HG03378 (cell line): ENCODE results near the gene MTF1.
"Not testable (repeated sequence)": the region's sequence is repeated elsewhere in the genome, so short reads cannot be mapped to it uniquely, and the experiment has no call there.

Experiments
- ATAC-seq: cut with Tn5 transposase; IDR thresholded peaks from one replicate; pipeline ENCODE4 v1.9.1; 2021; ENCODE audit warnings: mild to moderate bottlenecking, moderate library complexity; ENCODE audit not compliant: unreplicated experiment

MTF1 gene

GRCh38 chr1:37794372-37795339 lies 64.7 kb downstream of the MTF1 start:
- no peak for ATAC-seq

DNA sequence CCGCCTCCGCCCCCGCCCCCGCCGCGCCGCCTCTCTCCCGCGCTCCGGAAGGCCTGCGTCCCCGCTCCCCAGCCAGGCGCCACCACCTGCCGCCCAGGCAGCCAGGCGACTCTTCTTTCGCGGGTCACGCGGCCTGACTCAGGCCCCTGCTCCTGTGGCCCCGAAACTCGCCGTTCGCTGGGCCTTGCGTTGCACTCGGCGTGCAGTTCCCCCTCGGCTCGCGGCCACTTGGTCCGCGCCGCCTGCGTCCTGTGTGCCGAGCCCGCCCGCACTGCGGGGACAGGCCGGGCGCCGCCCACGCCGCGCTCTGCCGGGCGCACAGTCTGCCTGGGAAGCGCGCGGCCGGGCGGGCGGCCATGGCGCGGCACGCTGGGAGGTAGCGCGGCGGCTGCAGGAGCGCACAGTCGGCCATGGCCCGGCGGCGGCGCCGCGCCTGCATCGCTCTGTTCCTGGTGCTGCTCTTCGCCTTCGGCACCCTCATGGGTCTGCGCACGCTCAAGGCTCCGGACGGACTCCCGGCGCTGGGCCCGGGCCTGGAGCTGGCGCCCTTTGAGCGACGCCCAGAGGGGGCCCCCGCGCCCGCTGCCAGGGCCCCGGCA lies 65.5 kb downstream of the MTF1 start, which contains the start of gene MANEAL:
Gene MANEAL (plus strand): TSS at position 75 of the 599 bp plus-strand sequence. CDS start 336 bp downstream, at position 411.
- no peak for ATAC-seq

GRCh38 chr1:37792943-37793686 lies 66.3 kb downstream of the MTF1 start:
- ATAC-seq: no peak

DNA sequence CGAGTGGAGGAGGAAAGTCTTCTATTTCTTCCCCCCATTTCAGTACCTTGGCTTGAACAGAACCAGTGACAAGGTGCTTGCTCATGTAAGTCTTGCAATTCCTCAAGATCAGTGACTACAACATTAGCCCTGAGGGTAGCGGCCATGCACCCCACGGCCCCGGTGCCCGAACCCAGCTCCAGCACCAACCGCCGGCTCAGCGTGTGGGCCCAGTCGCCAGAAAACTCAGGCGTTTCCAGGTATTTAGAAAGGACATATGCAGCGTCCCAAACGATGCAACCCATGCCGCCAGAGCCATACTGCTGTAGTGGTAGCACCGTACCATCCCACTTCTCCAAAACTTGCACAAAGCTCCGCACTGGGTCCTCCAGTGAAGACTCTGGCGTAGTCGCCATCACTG lies 76.9 kb downstream of the MTF1 start:
- ATAC-seq: no peak

- no peak for ATAC-seq
Observed at GRCh38 chr1:37778654-37779053, 80.7 kb downstream of the MTF1 start.

DNA sequence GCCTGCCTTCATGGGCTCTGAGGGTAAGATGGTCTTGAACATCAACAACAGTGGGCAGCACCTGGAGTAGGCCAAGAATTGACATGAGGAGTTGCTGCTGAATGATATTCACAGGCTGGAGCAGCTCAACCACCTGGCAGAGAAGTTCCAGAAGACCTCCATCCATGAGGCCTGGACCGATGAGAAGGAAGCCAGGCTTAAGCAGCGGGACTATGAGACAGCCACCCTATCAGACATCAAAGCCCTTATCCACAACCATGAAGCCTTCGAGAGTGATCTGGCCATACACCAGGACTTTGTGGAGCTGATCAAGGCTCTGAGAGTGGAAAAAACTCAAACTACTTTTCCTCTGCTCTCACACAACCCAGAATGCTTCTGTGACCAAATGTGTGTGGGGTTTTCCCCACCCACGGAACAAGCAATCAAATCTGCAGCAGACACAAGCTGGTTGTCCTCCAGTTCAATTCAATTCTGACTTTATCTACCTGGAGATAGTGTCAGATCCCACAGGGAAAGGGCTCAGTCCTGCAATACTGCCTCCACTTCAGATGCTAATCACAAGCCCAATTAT lies 82.4 kb downstream of the MTF1 start:
- ATAC-seq: no peak

DNA sequence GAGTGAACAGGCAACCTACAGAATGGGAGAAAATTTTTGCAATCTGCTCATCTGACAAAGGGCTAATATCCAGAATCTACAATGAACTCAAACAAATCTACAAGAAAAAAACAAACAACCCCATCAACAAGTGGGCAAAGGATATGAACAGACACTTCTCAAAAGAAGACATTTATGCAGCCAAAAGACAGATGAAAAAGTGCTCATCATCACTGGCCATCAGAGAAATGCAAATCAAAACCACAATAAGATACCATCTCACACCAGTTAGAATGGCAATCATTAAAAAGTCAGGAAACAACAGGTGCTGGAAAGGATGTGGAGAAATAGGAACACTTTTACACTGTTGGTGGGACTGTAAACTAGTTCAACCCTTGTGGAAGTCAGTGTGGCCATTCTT lies 88.0 kb downstream of the MTF1 start:
- ATAC-seq: not testable (repeated sequence)

- ATAC-seq: no peak
Observed at GRCh38 chr1:37767488-37767887, 91.9 kb downstream of the MTF1 start.

DNA sequence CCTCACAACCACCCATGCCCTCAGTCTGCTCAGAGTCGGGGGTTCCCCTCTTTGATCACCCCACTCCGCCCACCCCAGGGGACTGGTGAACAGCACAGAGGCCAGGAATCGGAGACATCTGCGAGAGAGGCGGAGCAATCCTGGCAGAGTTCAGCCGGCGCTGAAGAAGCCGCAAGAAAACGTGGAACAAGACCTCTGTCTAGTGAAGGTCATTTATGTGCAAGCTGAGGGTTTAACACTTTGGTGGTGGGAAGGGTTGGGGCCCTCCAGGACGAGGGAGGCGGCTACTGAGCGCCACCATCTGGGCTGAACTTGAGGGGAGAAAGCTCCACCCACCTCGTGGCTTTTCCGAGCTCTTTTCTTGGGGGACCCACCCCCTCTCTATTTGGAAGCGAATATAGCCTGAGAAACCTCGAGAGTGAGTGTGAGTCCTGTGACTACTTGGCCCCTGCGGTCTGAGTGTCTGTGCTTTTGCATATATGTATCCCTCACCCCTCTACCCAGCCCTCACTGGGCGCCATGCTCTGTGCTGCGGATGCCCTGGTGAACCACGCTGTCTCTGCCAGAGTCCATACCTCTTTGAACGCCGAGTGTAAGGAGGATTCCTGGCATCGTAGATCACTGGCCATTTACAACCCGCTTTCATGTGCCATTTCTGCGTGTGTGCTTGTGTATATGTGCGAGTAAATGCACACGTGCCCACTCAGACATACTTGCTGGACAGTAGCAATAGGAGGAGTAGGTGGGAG lies 93.3 kb downstream of the MTF1 start:
- no peak for ATAC-seq

DNA sequence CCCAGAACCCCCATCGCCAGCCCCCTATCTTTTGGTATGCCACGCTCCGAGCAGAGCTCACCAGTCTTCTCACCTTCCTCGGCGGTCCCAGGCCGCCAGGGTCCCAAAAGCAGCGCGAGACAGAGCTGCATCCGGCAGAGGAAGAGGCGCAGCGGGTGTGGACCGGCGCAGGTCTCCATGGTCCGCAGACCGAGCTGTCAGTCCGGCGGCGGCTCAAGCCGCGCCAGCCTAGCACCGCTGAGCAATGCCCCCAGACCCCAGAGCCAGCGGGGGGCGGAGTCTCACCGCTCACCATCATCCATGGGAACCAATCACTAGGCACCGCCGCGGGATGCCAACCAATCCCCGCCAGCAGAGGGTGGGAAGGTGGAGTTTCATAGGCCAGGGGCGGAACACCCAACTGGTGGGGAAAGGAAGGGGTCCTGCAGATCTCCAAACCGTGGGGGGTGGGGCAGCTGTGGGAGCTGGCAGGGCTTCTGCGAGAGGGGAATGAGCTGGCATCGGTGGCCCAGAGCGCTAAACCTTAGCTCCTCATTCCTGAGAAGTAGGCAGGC lies 94.4 kb downstream of the MTF1 start, which contains the start of gene EPHA10:
Gene EPHA10 (minus strand): TSS at position 233 of the 554 bp plus-strand sequence. CDS start 54 bp downstream, at position 179.
- no peak for ATAC-seq

DNA sequence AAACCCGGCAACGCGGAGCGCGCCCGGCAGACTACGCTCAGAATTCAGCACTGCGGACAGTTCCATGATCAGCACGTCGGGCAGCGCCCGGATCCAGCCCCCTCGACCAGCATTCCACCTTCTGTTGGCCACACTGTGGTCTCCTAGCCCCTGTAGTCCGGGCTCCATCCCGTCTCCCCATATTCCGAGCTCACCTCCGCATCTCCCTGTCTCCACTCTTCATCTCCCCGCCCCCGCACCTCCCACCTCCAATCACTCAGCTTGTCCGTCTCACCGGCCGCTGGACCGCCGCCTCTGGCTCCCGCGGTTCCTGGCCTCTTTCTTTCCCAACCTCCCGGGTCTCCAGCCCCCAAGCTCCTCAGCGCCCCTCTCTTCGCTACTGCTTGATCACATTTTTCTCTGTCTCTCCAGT lies 95.0 kb downstream of the MTF1 start:
- ATAC-seq: no peak

- no peak for ATAC-seq
Observed at GRCh38 chr1:37763791-37764413, 95.5 kb downstream of the MTF1 start.

- no peak for ATAC-seq
Observed at GRCh38 chr1:37762516-37762915, 96.9 kb downstream of the MTF1 start.

GRCh38 chr1:37761416-37762095 lies 97.8 kb downstream of the MTF1 start:
- ATAC-seq: no peak
